GM19023 (cell line): ENCODE data around the gene CAV2.

ENCODE experiments used
- ATAC-seq: cut with Tn5 transposase; IDR thresholded peaks from one replicate; pipeline ENCODE4 v1.9.1; 2021; ENCODE audit warnings: mild to moderate bottlenecking, moderate library complexity; ENCODE audit not compliant: unreplicated experiment

The CAV2 gene

DNA sequence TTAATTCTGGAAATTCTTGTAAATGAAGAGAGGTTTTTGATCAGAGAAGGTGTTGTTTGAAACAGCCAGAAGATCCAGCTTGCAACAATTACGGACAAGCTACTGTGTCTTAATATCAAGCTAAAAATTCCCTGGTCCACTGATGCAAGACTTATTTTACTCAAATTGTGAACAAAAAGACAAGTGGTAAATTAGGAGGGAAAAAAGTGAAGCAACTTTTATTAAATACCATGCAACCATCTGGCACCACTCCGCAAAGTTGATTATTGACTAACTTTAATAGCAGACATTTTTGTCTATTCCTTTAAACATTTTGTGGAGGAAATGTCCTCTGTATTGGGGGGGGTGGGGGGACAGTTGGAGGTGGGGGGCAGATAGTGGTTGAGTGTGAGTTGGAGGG is 5.1 kb upstream of the CAV2 start:
- ATAC-seq: no peak

DNA sequence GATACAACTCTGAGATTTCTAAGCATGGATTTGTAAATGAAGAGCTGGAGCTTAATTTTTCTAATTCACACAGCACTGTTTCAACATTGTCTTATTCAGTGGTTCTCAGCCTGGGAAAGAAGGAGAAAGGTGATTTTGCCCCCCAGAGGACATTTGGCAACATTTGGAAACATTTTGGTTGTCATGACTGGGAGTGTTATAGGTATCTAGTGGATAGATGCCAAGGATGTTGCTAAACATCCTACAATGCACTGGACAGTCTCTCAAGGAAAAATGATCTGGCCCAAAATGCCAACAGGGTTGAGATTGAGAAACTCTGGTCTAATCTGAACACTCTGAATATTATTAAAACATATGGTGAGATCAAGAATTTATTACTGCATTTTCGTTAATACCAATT is 3.8 kb upstream of the CAV2 start:
- ATAC-seq: no peak

- ATAC-seq: no peak
Observed at GRCh38 chr7:116496653-116497052, 2.9 kb upstream of the CAV2 start.

DNA sequence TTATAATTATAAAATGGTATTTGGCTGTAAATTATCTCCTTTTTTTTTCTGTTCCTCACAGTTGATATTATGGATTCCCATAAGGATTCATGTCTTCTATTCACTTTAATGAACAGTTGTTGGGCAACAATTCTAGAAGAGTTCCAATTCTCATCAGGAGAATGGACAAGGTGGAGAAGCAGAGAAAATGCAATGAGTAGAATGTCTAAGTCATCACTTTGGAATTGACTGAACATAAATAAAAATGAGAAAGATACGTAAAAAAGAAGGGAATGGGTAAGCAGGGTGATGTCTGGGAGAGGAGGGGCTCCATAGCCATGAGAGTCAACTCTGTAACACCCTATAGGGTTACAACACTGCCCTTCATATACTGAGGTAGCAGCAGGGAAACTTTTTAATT is 1.8 kb upstream of the CAV2 start:
- no peak for ATAC-seq

DNA sequence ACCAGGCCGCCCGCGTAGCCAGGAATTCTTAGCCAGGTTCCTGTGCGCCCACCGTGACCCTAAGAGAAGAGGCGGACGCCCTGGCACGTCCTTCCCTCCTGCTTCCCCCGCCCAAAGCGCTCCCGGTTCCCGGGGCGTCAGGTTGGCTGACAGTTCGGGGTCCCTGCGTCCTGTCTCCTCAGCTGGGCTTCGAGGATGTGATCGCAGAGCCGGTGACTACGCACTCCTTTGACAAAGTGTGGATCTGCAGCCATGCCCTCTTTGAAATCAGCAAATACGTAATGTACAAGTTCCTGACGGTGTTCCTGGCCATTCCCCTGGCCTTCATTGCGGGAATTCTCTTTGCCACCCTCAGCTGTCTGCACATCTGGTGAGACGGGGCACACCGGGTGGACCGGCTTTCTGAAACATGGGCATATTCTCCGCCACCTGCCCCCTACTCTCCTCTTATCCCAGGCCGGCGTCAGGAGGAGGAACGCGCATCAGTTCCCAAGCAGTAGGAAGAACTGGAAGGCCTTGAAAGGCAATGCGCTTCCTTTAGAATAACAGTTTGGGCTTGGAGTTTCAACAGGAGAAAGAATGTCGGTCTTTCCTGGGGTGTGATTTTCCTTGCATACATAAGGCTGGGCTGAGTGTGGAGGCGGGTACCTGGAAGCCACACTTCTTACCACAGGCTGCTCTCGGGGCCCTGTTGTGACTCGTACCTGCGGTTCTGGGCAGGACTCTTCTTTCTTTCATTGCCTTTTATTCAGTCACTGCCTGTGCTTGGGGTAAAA is 728 bp downstream of the CAV2 start:
- peak; percentile 64 for ATAC-seq

GRCh38 chr7:116501425-116502167 is 2.1 kb downstream of the CAV2 start:
- ATAC-seq: no peak

DNA sequence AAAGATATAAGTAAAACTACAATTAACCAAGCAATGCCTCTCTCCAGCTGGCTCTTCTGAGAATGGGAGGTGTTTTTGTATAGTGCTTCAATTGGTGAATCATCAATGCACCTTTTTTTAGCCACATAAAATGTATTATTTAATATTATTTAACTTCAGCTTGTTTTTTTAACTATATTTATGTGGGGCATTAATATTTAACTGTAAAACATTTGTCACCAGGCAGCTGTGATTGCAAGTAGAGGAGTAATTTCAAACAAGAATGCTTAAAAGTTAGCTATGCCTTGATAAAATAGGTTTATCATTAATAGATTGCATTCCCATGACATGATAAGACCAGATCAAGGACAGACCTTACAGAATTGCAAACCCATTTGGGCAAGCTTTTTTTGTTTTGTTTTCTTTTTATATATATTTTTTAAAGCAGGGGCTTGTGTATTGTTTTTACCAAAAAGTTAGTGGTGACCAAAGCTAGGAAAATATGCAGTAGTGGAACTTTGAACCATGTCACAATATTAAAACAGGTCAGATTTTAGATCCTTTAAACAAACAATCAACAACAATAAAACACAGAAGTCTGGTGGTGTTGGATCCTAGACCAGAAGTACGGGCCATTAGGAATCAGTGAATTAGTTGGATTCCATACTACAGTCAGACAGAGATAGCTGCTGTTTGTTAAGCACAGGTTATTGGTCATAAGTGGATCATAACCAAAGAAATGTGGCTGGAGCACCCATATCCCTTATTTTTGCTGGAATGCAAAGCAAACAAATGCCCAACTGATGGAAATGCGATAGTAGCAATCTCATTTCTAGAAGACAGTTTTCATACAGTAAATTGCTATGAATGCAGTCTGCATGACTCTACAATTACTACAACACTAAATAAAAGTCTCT is 2.9 kb downstream of the CAV2 start:
- no peak for ATAC-seq

DNA sequence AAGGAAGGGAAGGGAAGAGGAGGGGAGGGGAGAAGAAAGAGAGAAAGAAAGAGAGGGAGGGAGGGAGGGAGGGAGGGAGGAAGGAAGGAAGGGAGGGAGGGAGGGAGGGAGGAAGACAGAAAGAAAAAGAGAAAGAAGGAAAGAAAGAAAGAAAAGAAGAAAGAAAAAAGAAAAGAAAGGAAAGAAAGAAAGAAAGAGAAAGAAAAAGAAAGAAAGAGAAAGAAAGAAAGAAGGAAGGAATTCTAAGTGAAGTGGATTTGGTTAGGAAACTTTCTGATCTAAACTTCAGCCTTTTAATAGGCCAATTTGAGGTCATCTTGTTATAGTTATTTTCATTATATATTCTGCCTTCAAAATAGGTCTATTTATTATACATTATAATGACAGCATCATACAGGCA is 4.3 kb downstream of the CAV2 start:
- no peak for ATAC-seq

GRCh38 chr7:116505278-116505677 is 5.7 kb downstream of the CAV2 start:
- no peak for ATAC-seq

GRCh38 chr7:116505823-116506222 is 6.3 kb downstream of the CAV2 start:
- no peak for ATAC-seq

- ATAC-seq: no peak
Observed at GRCh38 chr7:116509982-116510579, 10.5 kb downstream of the CAV2 start.

GRCh38 chr7:116510795-116511194 is 11.3 kb downstream of the CAV2 start:
- no peak for ATAC-seq

- ATAC-seq: peak; percentile 100
Observed at GRCh38 chr7:116511552-116512519, 12.3 kb downstream of the CAV2 start.

GRCh38 chr7:116512520-116513188 is 13.1 kb downstream of the CAV2 start:
- no peak for ATAC-seq

DNA sequence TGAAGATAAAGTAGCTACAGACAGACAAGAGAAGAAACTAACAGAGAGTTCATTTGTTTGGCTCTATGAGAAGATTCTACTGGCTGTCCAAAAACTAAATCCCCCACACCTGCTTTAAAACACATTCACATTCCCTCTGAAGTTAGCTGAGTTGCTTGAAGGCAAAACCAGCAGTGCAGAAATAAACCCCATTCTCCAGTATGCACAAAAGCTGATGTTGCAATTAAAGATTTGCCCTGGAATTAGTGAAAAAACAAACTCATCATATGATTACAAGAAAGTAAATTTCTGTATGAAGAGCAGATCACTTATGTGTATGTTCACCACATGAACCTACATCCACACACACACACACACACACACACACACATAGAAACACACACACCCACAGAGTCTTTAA is 16.0 kb downstream of the CAV2 start:
- ATAC-seq: no peak

DNA sequence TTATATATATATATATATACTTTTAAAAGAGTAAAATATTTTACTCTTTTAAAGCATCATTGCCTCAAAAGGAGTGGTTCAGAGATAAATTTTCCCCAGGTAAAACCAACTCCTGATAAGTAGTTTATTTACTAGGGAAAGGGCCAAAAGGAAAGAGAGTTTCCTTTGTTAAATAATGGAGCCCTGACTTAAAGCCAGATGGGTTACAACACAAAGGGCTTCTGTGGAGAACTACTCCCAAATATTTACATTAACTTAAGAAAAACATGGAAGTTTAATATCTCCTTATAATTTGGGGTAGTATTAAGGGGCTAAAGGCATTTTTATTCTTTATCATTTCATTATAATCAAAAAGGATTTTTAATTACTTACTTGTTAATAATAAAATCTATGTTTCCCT is 16.8 kb downstream of the CAV2 start:
- ATAC-seq: no peak

DNA sequence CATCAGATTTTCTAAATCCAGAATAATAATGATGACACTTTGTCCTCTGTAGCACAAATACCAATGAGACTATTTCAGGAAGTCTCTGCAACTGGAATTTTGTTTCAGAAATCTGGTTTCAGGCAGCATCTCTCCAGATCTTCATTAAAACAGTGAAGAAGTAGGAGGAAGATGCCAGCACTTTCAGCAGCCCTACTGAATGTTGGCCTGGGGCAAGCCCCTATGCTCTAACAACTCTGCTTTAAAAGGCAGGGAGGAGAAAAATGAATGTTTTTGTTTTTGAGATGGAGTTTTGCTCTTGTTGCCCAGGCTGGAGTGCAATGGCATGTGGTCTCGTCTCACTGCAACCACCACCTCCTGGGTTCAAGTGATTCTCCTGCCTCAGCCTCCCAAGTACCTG is 18.1 kb downstream of the CAV2 start:
- no peak for ATAC-seq

- ATAC-seq: no peak
Observed at GRCh38 chr7:116518961-116519360, 19.4 kb downstream of the CAV2 start.

DNA sequence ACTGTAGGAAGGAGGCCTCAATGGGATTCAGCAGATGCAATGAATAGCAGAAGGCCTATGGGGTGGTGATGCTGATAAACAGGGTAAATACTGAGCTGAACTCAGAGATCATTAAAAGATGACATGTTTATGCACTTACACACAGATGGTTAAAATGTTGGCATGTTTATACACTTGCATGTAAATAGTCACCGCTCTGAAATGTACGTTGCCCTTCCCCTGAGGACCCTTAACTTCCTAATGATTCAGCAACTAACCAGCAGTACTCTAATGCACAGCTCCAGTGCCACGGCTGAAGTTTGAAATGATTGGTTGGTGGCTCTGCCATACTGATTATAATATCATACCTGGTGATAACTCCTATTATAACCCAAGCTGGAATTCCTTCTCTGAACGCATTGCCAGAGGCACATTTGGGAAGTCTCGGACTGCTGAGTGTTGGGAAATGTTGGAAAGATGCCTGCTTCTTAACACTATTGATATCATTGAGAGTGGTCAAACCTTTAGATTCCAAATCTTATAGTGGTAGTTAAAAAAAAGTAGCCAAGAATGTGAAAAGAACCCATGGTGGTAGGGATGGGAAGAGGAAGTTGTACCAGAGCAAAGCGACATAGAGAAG is 21.6 kb downstream of the CAV2 start:
- ATAC-seq: no peak
